Mucosa of gallbladder (tissue), 1 donor: ENCODE data around the gene WT1. TPM values are rescaled to one million over a fixed set of nuclear protein-coding genes. Genes with fewer than 3 reads are reported as not detected.

ENCODE experiments used
- DNase-seq: peaks from one replicate; pipeline ENCODE4 v3.0.0-alpha.2; 2020; ENCODE audit warnings: low spot score
- total RNA-seq: library from RNA; stranded (reverse); gene quantifications from one replicate; pipeline ENCODE4 v1.2.1, GENCODE V29; 2021
- donor health status: DM: no; HTN: no; CAD: no.

The WT1 gene
- total RNA-seq, 1 donor from 2014 or later, result 0.17 TPM

DNA sequence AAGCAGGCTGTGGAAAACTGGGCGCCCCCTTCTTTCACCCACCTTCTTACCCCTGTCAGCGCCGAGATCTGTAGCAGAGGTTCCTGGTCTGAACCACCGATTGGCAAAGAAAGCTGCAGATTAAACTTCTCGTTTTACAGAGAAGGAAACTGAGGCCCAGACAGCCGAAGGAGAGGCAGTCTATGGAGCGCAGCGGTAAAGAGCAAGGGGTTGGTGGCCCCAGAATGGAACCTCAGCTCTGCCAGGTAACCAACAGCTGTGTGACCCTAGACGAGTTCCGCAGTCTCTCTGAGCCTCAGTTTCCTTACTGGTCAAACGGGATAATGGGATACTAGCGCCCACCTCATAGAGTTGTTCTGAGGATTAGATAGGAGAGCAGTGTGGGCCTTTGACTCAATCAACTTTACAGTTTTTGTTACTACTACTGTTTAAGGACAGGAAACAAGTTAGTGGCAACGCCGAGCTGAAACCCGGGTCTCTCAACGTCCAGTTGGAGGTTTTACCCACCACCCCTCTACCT, 3.1 kb upstream of the WT1 start:
- no peak for DNase-seq

DNA sequence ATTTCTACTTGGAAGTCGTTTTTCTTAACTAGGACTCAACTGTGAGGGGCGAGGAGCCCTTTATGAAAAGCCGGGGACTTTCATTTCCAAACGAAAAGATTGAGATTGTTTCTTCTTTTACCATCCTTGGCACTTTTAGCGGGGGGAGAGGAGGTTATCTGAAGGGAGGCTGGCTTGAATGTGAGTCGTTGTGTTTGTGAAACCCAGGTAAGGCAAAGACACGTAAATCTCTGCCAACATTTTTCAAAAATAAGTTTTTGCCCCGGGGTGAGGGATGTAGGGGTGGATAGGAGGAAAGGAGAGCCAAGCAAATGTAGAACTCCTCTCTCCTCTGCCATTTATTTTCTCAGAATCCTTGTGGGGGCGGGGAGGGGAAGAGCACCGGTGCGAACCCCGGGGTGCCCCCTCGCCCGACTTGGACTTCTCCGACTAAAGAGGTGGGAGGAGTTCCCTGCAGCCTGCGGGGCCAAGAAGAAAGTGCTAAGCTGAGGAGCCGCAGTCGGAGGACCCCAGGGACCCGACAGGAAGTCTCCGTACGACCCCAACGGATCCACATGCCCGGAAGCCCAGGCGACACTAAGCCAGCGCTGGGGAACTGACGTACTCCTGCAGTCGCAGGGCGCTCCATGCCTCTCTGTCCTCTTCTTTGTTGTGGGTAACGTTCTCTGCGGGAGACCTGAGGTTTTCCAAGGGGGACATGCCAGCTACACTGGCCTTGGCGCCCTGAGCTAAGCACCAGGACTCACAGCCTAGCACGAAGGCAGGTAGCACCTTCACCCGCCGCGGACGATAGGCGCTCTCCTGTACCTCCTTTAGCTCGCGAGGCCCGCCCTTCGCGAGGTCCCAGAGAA, 2.4 kb upstream of the WT1 start:
- DNase-seq, result no peak

DNA sequence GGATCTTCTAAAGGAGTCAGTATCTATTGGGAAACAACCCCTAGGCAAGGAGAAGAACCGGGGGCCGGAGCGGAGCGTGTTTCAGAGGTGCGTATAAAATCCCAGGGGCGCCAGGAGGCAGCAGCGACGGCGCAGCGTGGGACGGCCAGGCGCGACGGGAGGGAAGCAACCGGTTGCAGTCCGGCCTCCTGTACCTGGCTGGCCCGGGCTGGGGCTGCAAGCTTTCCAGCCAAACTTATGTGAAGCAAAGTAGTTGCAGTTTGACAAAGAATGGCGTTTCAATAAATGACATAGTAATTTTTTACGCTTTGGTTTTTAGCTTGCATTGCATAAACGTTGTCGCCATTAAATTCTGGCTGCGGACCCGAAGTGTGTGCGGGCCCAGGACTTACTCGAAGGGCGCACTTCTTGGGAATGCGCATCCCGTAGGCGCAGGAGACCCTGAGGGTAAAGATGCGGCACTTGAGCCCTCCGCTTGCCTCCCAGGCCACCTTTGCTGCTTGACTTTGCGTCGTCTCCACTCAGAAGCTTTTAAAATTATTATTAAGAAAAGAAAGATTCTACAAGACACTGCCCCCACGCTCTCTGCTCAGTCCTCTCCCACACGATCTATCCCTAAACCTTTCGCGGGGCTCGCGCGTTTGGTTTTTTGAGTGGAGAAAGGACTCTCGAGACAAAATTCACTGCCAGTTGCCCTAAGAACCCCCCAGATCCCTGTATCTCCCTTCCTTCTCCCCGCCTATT, 1.6 kb upstream of the WT1 start:
- no peak for DNase-seq

DNA sequence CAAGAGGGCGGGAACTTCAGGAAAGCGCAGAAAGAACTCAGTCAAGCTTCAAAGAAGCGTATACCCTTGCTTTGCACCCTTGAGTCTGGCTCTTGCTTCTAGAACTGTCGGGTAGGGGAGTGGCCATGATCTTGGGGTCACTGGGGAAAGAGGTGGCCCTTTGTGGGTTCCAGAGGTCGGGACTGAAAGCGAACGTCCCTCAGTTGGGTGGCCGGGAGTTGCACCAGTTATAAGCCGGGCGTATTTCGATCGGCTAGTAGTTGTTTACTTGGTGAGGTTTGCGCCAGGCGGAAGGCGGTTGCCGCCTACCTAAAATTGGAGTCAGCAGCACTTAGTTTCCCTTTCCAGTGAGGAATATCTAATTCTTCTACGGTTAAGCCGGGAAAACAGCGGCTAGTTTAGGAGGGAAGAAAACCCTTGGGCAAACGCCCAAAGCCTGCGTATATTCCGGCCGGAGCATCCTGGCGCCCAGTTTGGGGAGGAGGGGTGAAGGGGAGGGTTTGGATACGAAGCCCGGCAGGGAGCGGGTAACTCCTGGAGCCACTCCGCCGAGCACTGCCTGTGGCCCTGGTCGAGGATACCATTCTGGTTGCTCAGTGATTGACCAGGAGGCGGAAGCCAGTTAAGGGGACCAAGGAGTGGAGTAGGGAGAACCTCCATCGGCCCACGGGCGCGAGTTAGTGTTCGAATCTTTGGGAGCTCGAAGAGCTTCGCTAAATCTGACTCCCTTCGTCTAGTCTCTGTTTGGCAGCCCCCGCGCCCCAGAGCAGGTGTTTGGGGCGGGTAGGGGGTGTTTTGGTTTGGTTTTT, 807 bp upstream of the WT1 start:
- DNase-seq, result no peak

DNA sequence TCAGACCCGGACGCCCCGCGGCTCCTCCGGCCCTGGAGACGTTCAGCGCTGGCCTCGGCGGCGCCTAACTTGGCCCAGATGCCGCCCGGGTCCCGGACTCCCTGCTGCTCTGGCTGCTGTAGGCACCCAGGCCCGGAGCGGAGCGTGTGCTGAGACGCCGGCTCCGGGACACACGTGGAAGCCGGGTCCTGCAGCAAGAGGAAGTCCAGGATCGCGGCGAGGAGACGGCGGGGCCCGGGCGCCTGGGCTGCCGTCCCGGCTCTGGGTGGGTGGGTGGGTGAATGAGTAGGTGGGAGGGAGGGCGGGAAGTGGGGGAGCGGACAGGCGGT, 223 bp downstream of the WT1 start:
- DNase-seq, result no peak

DNA sequence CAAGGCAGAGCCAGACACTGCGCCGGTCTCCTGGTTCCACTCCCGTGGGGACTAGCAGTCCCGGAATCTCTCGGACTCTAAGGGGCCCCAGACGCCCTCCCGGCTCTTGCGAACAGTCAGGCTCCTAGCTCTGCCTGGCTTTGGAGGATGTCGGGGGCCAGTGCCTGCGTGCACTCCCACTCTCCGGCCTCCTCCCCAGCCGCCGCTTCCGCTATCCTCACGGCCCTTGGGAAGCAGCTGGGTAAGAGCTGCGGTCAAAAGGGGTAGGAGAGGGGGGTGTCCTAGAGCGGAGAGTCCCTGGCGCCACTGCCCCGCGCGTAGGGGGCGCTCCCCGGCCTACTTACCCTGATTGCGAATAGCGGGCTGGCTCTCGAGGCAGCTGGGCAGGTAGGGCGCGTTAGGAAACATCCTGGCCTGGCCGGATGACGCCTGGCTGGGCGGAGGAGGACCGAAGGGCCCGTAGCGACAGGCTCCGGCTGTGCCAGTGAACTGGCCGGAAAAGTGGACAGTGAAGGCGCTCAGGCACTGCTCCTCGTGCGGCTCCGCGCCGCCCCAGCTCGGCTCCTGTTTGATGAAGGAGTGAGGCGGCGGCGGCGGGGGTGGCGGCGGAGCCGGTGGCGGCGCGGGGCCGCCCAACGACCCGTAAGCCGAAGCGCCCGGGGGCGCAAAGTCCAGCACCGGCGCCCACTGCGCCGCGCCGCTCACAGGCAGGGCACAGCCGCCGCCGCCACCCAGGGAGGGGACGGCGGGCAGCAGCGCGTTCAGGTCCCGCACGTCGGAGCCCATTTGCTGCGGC, 785 bp downstream of the WT1 start:
- no peak for DNase-seq

DNA sequence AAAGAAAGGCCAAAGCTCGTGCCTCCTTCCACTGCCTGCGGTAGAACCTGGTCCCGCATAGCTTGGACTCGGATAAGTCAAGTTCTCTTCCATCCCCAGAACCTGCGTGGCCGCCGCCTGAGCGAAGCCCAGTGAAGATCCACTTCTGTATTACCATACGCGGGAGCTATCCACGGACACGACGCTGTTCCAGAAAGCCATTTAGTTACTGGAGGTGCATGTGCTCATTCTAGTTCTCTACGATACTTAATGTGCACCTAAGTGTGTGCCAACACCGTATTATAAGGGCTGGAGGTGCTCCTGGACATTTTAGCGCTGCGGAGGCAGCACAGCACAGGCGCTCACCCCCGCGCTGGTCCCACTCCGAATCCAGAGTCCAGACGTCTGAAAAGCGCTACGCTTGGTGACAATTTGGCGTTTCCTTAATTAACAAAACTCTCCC, 1.4 kb downstream of the WT1 start:
- no peak for DNase-seq

DNA sequence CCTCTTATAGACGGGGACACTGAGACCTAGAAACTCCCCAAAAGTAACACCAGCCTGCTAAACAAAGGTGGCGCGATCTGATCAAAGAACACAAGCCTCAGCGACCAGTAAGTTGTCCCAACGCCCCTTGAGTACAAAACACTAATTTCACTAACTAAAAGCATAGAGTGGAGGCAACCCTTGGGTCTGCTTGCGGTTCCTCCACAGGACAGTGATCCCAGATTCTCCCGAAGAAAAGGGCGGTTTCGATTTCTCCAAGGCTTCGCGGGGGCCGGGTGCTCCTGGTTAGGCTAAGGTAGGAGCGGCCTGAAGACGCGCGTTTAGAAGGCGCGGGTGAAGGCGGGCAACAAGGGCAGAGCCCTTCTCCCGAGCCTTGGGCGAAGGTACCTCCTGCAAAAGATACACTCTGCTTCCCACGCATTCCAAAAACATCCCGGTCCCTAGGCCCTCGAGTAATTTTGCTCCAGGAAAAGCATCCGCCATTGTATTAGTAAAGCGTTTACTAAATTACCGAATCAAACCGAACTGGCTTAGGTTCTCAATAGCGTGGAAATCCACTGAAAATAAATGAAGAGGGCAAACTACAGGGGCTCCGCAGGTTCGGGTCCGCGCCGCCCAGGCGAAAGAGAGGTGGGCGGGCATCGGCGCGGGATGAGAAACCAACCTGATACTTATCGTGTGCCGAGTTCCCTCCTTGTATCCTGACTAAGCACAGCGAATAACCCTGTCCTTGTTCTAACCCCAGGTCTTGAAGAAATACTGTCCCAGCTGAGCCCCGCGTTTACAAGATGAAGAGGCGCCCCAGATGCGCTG, 2.0 kb downstream of the WT1 start:
- DNase-seq, result no peak

DNA sequence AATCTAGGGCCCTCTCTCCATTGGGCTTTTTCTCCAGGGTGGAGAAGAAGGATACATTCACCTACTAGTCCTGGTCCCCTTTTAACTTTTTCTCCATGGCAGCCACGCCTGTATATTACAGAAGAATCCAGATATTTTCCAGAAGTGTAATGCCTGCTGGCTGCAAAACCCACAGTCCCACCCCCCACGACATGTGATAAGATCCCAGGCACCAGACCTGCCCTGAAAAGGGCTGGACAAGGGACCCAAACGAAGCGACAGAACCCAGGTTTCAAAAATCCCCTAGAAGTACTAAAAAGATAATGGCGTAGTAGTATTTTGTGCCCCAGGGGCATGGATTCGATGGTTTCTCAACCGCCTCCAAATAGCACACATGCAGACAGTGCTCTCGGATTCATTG, 2.8 kb downstream of the WT1 start:
- no peak for DNase-seq

DNA sequence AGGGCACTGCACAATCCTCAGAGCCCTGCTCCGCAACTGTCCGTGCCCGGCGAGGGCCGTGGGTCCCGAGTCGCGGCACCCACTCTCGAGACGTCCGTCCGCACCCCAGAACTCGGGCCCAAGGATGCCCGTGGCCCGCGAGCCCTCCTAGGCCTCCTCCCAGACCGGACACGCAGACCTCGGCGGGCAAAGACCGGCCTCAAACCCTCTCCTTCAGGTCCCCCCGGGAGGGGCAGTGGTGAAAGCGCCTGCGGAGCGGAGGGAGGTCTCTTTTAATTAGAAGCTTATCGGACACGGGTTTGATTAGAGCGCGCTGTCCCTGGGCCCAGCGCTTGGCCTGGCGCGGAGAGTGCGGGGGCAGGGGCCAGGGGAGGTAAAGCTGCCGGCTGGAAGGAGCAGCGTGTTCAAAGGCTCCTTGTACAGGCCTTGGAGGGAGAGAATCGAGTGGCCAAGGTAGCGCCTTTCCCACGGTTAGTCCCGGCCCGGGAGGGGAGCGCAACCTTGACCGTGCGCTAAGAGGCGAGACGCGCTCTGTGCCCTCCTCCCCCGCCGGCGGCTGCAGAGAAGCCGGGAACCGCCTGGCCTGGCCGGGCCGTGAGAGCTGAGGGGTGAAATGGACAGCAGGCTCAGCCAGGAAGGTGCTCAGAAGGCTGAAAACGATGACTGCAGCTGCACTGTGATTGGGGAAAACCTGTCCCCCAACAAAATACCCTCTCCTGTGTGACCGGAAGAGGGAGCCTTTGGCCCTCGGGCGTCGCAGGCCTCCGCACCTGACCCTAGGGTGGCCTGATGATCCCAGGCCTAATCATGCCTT, 4.6 kb downstream of the WT1 start:
- no peak for DNase-seq

DNA sequence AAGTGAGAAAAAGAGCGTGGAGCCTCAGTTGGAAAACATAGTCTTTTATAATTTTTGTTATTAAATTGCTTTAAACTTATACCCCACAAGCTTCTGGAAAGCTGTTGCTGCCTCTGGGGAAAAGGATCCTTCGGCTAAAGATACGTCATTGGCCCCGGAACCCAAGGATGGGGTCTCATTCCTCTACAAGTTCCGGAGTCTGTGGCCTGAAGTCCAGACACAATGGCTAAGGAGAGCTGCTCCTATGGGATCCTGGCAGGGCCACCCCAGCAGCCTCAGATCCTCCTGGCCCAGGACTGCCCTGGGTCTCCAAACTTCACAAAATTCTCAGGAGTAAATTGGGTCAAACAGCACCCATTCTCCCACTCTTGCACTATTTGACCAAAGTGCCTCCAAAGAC, 5.9 kb downstream of the WT1 start:
- DNase-seq, result no peak

DNA sequence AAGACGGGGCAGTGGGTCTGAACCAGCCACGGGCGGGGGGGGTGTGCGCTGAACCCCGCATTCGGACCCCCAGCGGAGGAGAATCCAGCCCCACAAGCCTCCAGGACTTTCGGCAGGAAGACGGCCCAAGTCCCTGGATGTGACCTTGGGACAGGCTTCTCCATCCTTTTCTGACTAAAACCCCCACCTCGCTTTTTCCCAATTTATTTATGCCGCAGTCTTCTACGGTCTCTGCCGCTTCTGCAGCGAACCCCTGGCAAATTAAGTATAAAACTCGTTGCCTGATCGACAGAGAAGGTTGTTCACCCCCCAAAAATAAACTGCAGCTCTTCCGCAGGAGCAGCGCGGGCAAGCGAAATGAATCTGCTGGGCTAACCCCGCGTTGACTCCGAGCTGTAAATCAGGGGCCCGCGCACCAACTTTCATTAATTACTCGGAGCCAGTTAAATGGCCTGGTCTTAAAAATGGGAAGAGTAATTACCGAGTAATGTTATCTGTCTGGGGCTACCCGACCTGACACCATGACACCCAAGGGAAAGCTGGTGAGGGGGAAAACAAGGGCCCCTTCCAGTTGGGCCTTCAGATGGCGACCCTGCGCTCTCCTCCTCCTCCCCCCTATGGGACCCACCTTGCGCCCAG, 6.6 kb downstream of the WT1 start:
- no peak for DNase-seq

DNA sequence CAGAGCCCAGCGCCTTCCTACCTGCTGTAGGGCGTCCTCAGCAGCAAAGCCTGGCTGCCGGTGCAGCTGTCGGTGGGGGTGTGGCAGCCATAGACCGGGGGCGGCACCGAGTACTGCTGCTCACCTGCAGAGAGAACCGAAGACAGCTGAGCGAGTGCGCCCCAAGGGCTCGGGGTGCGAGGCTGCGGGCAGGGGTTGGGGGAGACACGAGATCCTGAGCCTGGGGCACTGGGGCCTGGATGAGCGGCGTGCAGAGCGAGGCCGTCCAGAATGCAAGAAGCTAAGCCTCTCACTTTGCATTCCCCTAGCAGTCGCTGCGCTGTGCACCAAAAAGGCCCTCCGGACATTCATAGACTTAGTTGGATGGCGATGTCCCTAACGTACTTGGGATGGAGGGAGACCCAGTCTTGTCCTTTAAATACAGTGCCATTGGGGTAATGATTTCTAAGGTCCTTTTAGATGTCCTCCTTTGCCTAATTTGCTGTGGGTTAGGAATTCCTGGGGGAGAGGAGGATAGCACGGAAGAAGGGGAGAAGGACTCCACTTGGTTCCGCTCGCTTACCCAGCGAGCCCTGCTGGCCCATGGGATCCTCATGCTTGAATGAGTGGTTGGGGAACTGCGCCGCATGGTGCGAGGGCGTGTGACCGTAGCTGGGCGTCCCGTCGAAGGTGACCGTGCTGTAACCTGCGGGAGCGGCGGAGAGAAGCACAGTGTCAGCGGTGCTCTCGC, 7.2 kb downstream of the WT1 start:
- DNase-seq, result no peak

DNA sequence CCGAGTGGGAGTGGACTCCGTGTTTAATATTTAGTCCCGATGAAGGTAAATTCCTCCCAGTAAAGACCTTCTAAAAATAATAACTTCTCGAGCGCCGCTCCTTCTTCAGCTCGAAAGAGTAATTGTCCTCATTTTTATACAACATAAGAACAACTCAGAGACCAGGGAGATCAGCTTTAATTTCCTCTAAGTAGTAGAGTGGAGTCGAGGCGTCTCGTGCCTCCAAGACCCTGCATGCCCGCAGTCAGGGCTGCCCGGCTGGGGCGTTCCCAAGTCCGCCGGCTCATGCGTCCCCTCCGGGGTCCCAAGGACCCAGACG, 7.8 kb downstream of the WT1 start:
- DNase-seq, result no peak

DNA sequence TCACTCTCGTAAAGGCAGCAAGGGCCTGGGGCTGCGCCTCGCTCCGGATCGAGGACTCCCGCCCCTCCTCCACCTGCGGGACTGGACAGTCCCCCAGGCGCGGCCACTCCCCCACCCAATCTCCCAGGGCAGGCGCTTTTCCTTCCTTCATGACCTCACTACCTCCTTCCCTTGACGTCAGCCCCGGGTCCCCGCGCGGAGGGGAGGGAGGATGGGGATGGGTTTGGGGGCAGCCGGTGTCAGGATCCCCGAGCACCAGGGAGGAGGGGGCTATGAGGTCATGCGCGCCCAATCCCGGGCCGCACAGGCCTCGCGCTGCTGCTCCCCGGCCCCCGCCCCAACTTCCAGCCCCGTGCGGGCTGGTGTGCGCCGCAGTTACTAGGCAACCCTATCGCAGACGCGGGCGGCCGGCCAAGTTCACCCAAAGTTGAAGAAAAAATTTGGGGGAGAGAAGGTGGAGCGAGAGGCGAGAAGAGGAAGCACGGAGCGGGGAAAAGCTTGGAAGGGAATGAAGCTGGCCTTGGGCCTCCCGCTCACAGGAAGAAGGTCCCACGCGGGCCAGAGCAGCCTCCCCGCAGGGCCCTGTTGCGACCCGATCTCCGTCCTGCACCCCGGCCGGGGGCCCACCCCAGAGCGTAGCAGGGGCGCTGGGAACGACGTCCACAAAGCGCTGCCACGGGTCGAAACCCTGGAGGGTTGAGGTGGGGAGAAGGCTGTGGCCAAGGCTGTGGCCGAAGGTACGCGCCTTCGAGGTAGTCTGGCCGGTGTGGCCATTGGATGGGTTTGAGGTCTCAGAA, 8.3 kb downstream of the WT1 start:
- DNase-seq, result no peak

DNA sequence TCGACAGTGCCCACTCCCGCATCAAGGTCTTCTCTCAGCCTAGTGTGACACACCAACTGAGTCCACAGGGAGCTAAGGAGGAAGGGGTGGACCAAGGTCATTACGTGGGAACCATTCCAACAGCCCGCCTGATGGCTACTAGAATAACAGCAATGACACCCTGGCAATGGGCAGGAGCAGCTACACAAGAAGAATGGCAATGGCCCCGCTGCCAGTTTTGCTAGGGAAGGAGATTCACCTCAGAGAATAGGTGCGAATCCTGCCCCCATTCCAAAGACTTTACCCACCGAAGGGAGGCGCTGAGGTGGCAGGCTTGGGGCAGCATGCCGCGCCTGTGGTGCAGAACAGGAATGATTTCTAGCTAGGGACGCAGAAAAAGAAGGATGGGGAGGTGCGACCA, 9.1 kb downstream of the WT1 start:
- no peak for DNase-seq

DNA sequence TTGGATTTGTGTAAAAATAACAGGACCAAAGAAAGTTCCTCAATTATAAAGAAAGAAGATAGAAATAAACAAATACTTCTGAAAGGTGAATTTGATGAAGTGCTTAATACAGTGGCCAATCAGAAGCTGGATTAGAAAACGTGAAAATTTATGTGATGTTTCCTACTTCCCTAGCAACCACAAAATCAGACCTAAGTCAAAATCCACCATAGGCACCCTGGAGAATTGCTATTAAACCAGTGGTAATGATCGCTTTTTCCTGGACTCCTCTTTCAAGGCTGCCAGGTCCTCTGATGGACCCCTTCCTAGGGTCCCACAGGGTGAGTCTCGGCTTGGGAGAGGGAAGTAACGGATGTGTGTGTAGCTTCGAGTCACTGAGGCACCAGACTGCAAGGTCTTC, 9.6 kb downstream of the WT1 start:
- no peak for DNase-seq

DNA sequence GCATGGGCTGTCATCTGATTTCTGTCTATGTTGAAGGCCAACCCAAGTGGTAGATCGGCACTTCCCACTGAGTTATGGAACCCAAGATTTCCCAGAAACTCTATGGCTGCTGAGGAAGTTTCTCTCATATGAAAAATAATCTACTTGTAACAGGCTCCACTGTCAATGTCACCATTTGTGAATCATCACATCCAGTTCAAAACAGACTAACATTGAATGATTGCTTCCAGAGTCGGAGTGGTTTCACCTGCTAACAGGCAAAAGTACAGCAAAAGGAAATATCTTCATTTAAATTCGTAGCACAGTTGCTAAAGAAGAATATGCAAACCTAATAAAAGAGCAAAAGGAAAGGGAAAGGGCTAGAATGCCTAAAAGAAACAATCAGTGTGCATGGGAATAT, 12.8 kb downstream of the WT1 start:
- no peak for DNase-seq
